Fibroblast of skin of right quadriceps (primary cell): ENCODE measurements around the gene MAST4.
A peak's percentile ranks its signal among the peaks of the same experiment; 100 is the strongest.
"Not testable (repeated sequence)": the region's sequence is repeated elsewhere in the genome, so short reads cannot be mapped to it uniquely, and the experiment has no call there.

Experiments
- DNase-seq: peaks from one replicate; pipeline ENCODE4 v3.0.0-alpha.2; 2013

The MAST4 gene

DNA sequence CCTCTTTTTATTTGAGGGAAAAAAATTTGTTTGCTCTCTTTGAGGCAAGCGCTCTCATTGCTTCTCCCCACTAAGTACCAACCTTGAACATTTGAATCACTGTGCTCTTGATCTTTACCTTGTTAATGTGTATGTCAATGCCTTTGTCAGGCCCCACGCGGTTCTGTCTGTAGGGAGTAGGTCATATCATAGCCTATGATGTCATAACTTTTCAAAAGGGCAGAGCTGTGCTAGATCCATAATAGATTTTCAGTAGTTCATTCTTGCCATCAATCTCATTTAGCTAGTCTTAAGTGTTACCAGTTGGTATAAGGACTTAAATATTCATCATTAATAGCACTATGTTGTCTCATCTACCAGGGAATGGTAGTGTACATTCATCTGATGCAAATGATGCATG lies 56.6 kb downstream of the MAST4 start:
- DNase-seq = no peak

DNA sequence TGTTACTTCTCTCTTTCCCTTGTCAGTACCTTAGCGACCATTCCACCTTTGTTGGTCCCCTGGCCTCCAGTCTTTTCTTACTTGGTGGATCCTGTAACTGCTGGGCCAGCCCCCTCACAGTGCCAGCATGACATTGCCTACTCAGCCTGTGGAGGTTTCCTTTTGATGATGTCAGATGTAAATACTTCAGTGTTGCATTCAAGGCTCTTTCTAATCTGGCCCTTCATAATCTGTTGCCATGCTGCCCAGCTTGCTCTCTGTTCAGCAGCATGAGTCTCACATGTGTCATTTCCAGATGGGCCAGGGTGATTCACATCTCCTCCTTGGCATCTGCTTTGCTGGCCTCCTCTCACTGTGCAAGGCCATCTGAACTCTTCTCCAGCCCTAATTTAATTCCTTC lies 57.1 kb downstream of the MAST4 start:
- DNase-seq = peak; percentile 52

DNA sequence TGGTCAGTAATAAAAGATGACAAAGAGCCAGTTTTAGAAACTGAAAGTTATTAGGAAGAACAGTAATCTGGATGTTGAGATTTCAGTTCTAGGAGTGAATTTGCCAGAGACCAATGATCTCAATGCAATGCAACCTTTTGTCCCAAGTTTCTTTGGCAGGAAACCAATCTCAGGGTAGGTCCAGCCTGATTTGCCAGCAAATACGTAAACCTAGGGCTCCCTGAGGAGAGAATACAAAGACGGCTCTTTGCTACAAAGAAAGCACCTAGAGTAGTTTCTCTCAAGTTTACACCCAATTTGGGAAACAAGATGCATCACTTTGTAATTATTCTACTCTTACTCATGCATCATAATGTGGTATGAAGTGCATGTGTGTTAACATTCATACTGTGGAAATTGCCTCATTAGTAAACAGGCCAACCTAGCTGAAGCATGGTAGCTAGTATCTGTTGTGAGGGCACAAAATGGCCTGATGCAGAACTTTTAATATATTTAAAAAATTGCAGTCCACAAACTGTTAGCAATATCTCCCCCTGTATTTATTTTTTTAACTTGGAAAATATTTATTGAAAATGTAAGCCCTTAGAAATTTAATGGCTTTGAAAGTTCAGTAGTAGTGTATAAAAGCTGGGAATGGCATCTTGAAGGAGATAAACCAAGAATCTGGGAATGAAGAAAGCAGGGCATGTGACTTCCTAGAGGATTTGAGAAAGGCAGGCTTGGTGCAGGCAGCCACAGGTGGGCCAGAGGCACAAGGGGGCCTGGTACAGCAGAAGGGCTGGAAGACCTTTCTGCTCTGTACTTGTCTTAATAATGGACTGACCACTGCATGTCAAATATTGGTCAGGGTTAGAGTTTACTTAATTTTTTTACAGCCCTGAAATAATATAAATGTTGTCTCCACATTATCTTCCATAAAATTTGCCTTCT lies 59.5 kb downstream of the MAST4 start:
- no peak for DNase-seq

DNA sequence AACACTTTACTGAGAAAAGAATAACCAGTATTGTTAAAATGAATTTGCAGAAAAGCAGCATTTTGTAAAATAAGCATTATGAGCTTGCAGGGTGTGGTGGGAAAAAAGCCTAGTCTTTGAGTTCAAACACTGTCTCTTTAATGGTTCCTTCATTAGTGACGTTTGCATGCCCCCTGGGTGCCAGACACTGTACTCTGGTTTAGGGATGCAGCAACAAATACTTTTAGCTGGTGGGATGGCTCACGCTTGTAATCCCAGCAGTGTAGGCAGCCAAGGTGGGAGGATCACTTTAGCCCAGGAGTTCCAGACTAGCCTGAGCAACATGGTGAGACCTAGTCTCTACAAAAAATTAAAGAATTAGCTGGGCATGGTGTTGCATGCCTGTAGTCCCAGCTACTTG lies 62.3 kb downstream of the MAST4 start:
- no peak for DNase-seq

DNA sequence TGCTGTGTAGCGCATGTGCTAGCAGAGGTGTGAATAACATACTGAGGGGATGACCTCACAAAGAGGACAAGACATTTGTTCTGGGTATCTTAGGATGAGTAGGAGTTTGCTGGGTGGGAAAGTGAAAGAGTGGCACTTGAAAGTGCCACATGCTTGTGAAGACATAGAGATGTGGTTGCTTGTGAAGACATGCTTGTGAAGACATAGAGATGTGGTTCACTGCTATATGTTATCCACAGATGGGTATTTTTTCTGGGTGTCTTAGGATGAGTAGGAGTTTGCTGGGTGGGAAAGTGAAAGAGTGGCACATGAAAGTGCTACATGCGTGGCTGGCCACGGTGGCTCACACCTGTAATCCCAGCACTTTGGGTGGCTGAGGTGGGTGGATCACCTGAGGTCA lies 63.6 kb downstream of the MAST4 start:
- DNase-seq = no peak

DNA sequence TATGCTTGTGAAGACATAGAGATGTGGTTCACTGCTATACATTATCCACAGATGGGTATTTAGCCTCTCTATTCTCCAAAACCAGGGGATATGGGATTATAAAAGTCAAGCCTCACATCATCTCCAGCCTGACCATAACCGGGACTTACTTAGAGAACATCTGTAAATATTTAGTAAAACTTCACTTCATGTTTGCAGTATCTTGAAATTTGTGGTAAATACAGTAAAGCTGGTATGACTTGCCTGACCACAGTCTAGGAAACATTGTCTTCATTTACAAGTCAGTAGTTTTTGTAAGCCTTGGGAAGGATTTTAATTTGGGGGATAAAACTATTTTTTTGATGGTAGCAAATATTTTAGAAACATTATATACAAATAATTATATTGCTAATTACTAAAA lies 64.2 kb downstream of the MAST4 start:
- peak; percentile 28 for DNase-seq

DNA sequence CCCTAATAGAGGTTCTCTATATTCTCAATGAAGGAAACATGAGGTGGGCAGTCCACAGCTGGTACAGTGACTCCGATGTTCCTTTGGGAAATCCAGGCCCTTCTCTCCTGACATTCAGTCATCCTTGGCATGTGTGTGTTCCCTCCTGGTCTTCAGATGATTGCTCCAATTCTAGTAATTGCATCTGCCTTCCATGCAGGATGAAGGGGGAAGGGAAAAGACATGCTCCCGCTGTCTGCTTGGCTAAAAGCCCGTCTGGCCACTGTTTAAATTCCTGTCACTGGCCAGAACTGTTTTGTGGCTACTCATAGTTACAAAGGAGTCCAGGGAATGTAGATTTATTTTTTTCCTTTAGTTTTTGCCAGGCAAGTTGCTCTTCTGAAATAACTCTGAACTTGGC lies 65.0 kb downstream of the MAST4 start:
- peak; percentile 78 for DNase-seq

DNA sequence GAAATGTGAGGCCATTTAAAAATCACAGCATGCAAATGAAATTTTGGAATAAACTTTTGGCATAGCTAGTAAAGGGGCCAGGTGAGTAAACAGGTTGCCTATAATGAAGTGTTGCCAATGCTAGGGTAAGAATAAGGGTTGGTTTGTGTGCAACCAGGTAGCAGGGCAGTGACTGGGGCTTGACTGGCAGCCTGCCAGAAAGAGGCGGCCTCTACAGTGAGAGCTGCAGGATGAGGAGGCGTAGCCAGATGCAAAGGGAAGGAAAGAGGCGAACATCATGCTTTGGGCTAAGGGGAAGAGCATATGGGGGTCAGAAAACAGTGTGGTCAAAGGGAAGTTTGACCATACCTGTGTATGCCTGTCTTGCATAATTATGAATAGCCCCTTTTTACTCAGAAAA lies 70.6 kb downstream of the MAST4 start:
- DNase-seq = no peak

DNA sequence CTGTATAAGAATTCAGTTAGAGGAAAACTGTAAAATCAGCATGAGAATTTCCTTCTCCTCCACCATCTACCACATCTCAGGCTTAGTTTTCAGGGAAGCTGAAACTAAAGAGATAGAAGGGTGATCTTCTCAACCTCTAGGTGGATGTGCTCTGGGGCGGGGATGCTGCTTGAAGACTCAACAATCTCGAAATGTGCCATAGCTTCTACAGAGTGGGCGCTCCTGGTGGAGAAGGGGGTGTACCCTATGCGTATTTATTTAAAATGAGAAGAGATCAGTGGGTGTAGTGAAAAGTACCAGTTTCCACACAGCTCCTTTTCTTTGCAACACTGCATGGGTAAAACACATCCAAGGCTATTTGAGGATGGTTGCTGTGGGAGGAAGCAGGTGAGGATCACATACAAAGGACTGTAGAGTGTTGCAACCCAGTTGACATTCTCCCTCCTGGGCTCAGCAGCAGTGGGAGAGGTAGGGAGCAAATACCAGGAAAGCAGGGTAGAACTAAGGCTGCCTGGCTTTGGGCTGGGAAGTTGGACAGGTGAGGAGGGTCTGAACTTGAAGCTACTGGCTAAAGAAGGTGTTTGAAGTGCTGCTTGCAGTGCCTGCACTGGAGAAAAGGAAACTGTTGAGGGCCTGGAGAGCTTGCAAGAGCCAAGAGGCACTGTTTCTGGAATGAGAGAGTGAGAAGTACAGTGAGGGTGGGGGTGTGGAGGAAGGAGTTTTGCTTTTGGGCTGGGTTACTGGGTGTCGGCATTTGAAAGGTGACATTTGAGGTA lies 73.1 kb downstream of the MAST4 start:
- DNase-seq = no peak

DNA sequence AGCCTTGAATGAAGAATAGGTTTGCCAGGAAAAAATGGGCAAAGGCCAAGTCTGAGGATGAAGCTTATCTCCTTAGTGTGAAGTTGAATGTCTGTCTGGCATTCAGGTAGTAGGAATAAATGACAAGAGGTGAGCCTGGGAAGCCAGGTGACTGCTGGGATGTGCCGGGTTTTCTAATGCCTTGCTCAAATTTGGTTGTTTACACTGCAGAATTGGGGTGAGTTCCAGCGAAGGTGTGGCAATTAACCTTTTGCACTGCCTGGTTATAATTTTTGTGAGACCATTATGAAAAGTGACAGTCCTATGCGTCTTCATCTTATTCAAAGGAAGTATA lies 73.6 kb downstream of the MAST4 start:
- no peak for DNase-seq

DNA sequence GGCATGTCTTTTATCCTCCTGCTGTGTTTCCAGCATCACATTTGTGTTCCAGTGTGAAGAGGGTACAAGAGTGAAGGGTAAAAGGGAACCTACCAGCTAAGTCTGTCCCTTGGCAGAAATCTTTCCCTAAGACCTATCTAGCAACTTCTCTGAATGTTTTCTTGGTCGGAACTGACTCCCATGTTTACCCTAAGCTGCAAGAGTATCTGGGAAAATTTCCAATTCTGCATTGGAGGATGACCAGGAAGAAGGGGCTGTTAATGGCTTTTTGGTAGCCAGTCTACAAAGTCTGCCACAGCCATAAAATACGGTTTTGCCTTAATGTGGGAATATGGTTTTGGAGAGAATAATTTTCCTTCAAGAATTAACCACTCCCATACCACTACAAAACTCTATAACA lies 75.1 kb downstream of the MAST4 start:
- DNase-seq = no peak

DNA sequence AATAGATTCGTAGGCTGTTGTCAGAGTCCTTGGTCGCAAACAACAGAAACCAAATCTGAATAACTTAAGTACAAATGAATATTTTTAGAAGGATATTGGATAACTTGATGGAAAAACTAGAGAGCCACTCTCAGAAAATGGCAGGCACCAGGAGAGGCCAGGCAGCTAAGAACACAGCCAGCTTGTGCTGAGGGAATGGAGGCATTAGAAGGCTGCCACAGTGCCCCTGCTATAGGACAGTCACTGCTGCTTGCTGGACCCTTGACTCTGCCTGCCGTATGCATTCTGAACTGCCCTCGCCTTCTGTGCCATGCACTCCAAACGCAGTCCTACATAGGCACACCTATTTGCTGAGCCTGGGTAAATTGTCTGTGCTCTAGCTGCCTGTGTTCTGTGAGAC lies 78.6 kb downstream of the MAST4 start:
- DNase-seq = no peak

DNA sequence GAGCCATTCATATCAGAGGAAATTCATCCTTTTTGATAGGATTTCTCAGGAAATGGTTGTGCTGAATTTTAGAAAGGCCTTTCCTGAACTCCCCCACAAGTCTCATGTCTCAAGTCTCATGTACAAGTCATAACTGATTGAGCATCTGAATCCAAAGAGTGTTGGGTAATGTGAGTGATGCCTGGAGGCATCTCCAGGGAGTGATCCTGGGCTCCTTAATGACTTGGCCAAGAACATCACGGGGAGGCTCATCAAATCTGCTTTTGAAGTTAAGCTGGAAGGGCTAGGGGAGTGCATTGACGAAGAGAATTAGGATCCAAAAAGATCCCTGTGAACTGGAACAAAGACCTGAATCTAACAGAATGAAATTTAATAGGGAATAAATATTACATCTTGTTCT lies 79.2 kb downstream of the MAST4 start:
- no peak for DNase-seq

DNA sequence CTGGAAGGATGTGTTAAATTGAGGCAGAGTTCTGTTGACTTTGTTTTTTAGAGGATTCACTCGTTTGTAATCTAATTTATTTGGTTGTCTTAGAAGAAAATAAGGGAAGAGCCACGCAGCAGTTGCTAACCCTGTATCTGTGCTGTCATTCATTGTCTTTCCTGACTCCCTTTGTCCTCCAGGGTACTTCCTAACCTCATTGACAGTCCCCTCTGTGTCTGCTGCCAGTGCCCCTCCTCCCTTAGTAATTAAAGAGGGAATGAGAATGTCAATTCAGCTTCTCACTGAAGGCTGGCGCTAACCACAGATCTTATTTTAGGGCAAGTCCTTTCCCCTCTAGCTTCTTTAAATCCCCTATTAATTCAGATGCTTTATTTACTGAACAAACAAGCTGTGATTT lies 84.0 kb downstream of the MAST4 start:
- DNase-seq = no peak

DNA sequence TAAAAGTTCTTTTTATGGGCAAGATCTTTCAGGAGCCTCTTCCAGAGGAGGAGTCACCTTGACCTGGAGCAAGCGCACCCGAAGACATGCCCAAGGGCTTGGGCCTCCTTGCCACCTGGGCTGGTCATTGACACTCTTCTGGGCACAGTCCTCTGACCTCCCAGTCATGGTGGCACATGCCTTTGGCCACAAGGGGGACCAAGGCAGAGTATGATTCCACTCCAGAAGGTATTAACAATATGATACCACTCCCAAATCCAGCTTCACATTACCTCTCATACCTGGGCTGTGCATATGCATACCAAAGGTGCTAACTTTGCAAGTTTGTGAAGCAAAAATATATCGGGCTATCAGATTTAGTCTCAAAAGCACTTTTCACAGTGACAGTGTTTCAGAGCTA lies 84.6 kb downstream of the MAST4 start:
- DNase-seq = no peak

DNA sequence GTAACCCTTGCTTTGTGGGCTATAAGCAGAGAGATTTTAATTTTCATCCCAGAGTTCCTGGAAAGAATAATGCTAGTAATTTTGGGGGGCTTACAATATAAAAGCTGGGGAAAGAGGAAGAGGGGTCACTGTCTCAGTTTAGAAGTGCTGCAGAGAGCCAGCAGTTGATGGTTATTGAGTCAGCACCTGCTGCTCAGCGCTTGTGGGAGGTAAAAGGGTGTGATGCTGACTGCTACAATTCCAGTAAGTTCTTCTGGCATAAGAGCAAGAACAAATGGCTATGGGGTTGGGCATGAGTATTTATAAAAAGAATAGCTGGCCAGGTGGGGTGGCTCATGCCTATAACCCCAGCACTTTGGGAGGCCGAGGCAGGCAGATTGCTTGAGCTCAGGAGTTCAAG lies 88.5 kb downstream of the MAST4 start:
- DNase-seq = no peak

DNA sequence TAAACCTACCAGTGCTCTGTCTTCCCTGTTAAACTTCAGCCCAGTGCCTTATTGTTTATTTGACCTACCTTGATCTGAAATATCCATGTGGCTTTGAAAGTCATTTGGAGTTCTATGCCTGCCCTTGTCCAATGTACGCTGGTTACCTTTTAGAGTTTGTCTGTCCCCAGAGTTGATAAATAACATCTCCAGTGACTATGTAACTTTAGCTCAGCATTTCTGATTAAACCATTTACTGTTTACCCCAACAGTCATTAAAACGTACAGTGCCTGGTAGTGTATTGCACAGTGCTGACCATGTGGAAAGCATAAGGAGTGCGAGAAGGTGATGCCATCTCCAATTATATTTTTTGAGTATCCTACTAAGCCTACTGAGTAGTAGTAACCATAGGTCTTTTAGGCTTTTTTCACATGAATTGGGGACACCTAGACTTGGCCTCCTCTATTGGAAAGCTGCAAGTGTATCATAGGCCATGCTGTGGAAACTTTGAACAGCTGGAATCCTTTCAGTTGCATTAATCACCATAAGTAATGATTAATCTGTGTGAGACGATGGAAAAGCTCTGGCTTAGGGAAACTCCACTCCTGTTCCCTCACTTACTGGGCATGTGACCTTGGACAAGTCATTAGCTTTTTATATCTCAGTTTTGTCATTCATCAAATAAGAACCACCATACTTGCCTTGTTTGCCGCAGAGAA lies 93.5 kb downstream of the MAST4 start:
- no peak for DNase-seq

DNA sequence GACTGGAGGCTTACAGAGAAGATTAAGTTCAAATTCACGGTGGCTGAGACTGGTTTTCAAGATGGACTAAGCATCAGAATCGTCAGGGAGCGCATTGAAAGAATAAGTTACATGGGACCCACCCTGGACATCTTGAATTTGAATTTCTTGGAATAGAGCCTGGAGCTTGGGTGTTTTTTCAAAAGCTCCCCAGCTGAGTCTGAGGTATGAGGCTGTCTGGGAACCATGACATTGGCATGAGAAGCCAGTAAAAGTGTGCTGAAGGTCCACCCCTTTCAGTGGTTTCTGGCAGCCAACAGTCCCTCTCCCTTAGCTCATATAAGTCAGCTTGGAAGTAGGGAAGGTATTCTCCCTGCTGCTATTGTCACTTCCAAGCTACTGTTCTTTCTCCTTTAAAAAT lies 97.8 kb downstream of the MAST4 start:
- no peak for DNase-seq

DNA sequence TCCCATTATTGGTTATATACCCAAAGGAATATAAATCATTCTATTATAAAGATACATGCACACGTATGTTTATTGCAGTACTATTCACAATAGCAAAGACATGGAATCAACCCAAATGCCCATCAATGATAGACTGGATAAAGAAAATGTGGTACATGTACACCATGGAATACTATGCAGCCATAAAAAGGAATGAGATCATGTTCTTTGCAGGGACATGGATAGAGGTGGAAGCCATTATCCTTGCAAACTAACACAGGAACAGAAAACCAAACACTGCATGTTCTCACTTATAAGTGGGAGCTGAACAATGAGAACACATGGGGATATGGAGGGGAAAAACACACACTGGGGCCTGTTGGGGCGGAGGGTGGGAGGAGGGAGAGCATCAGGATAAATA lies 99.6 kb downstream of the MAST4 start:
- DNase-seq = not testable (repeated sequence)

DNA sequence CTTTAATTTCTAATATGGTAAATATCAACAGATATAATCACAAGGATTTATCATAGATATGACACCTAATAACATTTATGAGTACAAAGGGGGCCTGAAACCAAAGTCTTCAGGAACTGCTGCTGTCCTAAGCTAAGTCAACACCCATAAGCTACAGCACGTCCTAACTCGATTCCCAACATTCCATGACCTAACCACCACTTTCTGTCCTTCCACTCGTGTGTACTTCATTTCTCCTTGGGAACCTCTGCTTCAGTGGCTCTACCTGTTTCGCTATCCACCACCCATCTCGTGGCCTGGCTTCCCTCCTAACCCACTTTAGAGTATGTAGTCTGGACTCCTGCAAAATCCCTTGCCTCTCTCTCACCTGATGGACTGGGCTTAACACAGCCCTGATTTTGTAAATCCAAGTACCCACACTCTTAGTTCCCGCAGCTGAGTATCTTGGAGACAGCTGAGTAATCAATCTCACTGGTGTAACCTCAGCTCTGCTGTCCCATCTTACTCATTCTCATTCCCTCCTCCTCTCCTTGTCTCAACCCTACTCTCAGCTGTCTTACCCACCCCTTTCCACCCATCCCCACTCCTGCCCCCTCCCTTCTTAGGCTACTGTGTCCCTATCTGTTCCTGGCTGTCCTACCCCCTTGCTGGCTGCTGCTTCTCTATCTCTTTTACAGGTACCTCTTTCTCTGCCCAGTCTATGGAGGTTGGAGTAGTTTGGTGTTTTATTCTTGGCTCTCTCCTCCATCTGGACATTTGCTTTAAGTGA lies 101.8 kb downstream of the MAST4 start:
- DNase-seq = no peak

DNA sequence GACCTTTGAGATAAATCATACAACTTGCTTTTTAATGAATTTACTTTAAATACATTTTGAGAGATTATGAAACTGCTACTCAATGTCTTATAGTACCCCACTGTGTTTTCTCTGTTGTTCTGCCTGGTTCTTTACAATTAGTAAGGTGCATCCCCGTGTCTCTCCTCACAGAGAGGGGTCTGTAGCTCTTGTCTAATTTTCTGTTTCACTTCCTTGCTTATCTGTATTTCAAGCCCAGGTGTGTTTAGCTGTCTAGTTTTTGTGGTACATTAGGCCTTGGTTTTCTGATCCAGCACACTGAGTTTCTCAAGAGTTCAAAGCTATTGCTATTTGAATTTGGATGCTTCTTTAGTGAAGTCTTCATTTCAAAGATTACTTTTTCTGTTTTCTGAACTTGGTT lies 105.1 kb downstream of the MAST4 start:
- no peak for DNase-seq

DNA sequence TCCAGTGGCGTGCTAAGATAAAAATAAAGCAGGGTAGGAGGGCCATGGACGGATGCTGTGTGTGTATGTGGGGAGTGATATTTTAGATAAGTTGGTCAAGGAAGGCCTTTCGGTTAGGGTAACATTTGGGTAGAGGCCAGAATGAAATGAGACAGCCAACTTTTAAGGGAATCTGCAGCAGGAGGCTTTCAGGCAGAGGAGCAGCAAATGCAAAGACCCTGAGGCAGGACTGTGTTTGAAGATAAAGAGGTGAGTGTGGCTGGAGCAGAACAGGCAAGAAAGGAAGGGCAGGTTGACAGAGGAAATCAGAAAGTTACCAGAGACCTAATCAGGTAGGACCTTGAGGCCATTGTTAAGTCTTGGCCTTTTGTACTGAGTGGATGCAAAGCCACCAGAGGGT lies 106.2 kb downstream of the MAST4 start:
- DNase-seq = no peak

DNA sequence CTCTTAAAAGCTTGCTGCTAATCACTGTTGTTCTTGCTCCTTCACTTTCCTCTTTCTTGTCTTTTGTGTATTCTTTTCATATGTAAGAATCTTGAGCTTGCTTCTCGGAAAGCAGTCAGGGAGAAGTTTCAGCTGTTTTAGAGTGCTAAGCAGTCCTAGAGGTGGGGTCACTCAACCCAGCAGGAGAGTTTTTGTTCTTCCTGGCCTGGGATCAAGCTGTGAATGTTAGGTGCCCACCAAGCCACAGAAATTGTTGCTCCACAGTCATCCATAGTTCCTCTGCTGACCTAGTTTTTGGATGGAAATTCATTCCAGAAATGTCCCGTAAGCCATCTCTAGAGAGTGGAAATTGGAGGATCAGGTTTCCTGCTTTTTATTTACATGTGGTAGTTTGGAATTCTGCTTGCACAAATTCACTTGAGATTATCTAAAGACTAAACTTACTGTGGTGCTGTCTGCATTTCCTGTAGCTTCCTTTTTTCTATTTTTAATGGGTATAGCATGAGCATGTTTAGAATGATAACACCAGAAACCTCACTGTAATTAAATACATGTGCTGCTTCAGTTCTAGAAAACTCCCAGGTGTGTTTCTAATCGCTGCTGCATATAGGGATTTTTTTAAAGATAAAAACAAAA lies 108.7 kb downstream of the MAST4 start:
- peak; percentile 51 for DNase-seq
